Natural killer cell treated with Interleukin-12 subunit alpha and Interleukin-12 subunit beta and Interleukin-15 and Interleukin-18, amount 100 ng/mL, for 72 hours (primary cell): ENCODE data around the gene TRIM13. TPM values are rescaled to one million over a fixed set of nuclear protein-coding genes. Genes with fewer than 3 reads are reported as not detected.
"Not testable (repeated sequence)": the region's sequence is repeated elsewhere in the genome, so short reads cannot be mapped to it uniquely, and the experiment has no call there.

Experiments used
- ATAC-seq, 2 donors: fragments of 150-1000 bp; cut with Tn5 transposase in 1 of 2; sonication (Bioruptor Pico), chemical (Tn5 transposase) in 1 of 2; 2 replicates each; pipeline ENCODE4 v1.10.0; 2021
- DNase-seq: peaks from one replicate; pipeline ENCODE4 v3.0.0; 2022; ENCODE audit warnings: low spot score
- H3K27ac Mint-ChIP-seq, 2 donors: 1 replicate in 1 of 2; 2 replicates in 1 of 2; pipeline ENCODE4 v1.8.0; 2022; ENCODE audit warnings: mixed read lengths in 2 of 2, mild to moderate bottlenecking in 1 of 2, moderate library complexity in 1 of 2
- H3K27me3 Mint-ChIP-seq, 2 donors: 1 replicate in 1 of 2; 2 replicates in 1 of 2; pipeline ENCODE4 v1.8.0; 2022; ENCODE audit warnings: mixed read lengths in 2 of 2
- H3K36me3 Mint-ChIP-seq: one replicate; pipeline ENCODE4 v1.8.0; 2022; ENCODE audit warnings: mixed read lengths
- H3K4me1 Mint-ChIP-seq, 2 donors: 1 replicate in 1 of 2; 2 replicates in 1 of 2; pipeline ENCODE4 v1.8.0; 2022; ENCODE audit warnings: low read depth in 2 of 2, mixed read lengths in 2 of 2, mild to moderate bottlenecking in 1 of 2
- H3K4me3 Mint-ChIP-seq: one replicate; pipeline ENCODE4 v1.8.0; 2022; ENCODE audit warnings: mixed read lengths
- H3K9me3 Mint-ChIP-seq: 2 replicates; pipeline ENCODE4 v1.8.0; 2022; ENCODE audit warnings: mixed read lengths
- total RNA-seq, 2 donors: library from RNA; stranded (reverse); gene quantifications; one replicate each; pipeline ENCODE4 v1.2.3, GENCODE V29; 2022

The TRIM13 gene
- total RNA-seq, 2 donors from 2014 or later = 13.8 to 15.9 TPM

GRCh38 chr13:49980266-49980665 lies 16.6 kb upstream of the TRIM13 start:
- DNase-seq = no peak
- H3K36me3 Mint-ChIP-seq = no peaks in the 10 kb centered on the region
- no peaks in the 10 kb centered on the region for H3K27me3 Mint-ChIP-seq
- H3K27ac Mint-ChIP-seq = no peak overlapping the region
- no peaks in the 10 kb centered on the region for H3K9me3 Mint-ChIP-seq
- H3K4me1 Mint-ChIP-seq = peaks cover 5 to 6% of the 10 kb centered on the region in 2 donors
- ATAC-seq = no peak
- H3K4me3 Mint-ChIP-seq = no peak overlapping the region

DNA sequence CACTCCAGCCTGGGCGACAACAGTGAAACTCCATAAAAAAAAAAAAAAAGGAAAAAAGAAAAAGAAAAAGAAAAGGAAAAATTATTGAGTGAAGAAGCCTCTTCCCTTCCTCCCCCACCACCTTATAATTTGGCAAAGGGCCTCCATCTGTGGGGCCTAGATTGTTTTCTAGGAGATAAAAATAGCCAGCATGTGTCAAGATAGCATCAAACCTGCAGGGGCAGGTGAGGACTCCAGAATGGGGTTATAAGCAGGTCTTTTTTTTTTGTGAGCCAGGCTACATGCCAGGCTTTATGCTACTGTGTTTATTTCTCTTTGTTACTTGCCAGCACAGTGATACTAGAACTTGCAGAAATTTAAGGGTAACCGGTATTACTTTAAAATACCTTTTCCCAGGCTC lies 11.7 kb upstream of the TRIM13 start:
- ATAC-seq (no peak), DNase-seq (no peak)
- H3K27ac Mint-ChIP-seq = no peak overlapping the region
- H3K9me3 Mint-ChIP-seq = no peaks in the 10 kb centered on the region
- H3K36me3 Mint-ChIP-seq = no peaks in the 10 kb centered on the region
- no peaks in the 10 kb centered on the region for H3K4me1 Mint-ChIP-seq
- no peaks in the 10 kb centered on the region for H3K27me3 Mint-ChIP-seq
- no peak overlapping the region for H3K4me3 Mint-ChIP-seq

DNA sequence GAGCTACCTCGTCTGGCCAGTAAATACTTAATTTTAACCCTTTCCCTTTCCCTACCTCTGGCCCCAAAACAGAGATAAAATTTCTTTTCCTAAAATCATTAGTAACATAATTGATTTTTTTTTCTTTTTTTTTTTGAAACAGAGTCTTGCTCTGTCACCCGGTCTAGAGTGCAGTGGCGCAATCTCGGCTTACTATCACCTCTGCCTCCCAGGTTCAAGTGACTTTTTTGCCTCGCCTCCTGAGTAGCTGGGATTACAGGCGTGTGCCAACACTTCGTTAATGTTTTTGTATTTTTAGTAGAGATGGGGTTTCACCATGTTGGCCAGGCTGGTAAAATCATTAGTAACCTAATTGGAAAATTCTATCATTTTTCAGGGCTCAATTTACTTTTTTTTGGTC lies 10.4 kb upstream of the TRIM13 start:
- Mint-ChIP-seq H3K27ac (no peak overlapping the region), H3K36me3 (peaks cover under 1% of the 10 kb centered on the region), H3K27me3 (no peaks in the 10 kb centered on the region), H3K9me3 (no peaks in the 10 kb centered on the region), H3K4me3 (no peak overlapping the region), H3K4me1 (no peaks in the 10 kb centered on the region)
- no peak for DNase-seq
- ATAC-seq = no peak

GRCh38 chr13:49990612-49991011 lies 6.2 kb upstream of the TRIM13 start:
- H3K9me3 Mint-ChIP-seq, H3K27ac Mint-ChIP-seq, H3K4me3 Mint-ChIP-seq, H3K4me1 Mint-ChIP-seq, H3K36me3 Mint-ChIP-seq, DNase-seq, ATAC-seq, H3K27me3 Mint-ChIP-seq: not testable (repeated sequence)

DNA sequence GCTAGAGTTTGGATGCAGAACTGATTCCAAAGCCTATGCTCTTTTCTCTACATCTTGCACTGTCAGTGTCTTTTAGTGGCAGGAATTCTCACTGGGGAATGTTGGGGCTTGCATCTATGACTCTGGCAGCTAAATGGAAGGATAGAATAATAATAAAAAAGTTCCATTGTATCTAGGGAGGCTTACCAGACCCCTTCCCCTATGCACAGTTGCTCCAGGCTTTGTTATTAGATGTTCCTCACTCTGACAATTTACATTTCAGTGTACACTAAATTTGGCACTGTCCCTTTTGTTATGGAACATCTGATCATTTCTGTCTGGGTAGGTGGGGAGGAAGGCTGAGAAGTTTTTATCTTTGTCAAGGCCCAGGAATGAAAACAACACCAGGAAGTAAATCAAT lies 3.7 kb upstream of the TRIM13 start:
- ATAC-seq (no peak), DNase-seq (no peak)
- no peaks in the 10 kb centered on the region for H3K27me3 Mint-ChIP-seq
- no peaks in the 10 kb centered on the region for H3K9me3 Mint-ChIP-seq
- peaks cover 9% of the 10 kb centered on the region for H3K36me3 Mint-ChIP-seq
- H3K4me3 Mint-ChIP-seq = no peak overlapping the region
- H3K27ac Mint-ChIP-seq = peak overlapping the region in 1 of 2 donors; percentile 72
- H3K4me1 Mint-ChIP-seq = peaks cover 10 to 16% of the 10 kb centered on the region in 2 donors

DNA sequence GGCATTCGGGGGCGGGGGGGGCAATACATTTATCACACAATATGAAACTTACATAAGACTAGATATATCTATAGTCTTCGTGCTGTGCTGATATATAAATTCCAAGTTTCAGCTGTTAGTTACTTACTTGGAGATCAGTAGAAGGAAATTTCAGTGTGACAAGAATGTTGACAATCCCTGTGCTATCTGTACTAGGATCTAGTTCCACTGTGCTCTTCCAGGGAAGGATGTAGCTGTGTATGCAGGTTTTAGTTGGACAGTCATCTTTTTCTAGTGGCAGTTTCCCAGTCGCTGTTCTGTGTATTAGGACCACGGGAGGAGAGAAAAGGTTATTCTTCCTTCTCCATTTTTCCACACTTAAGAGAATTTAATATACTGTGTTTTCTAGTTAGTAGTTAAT lies 3.2 kb upstream of the TRIM13 start:
- ATAC-seq (no peak), DNase-seq (no peak)
- Mint-ChIP-seq H3K9me3 (no peaks in the 10 kb centered on the region), H3K27ac (no peak overlapping the region), H3K27me3 (no peaks in the 10 kb centered on the region), H3K4me3 (no peak overlapping the region), H3K36me3 (peaks cover 12% of the 10 kb centered on the region), H3K4me1 (peaks cover 16 to 20% of the 10 kb centered on the region in 2 donors)

- Mint-ChIP-seq H3K27ac (peak overlapping the region; percentile 50 to 75), H3K4me1 (peaks cover 24 to 30% of the 10 kb centered on the region in 2 donors), H3K27me3 (no peaks in the 10 kb centered on the region), H3K36me3 (peaks cover 18% of the 10 kb centered on the region), H3K9me3 (no peaks in the 10 kb centered on the region), H3K4me3 (peak overlapping the region; percentile 82)
- no peak for DNase-seq
- ATAC-seq = no peak
These were observed 1.2 kb upstream of the TRIM13 start for GRCh38 chr13:49995625-49996101.

DNA sequence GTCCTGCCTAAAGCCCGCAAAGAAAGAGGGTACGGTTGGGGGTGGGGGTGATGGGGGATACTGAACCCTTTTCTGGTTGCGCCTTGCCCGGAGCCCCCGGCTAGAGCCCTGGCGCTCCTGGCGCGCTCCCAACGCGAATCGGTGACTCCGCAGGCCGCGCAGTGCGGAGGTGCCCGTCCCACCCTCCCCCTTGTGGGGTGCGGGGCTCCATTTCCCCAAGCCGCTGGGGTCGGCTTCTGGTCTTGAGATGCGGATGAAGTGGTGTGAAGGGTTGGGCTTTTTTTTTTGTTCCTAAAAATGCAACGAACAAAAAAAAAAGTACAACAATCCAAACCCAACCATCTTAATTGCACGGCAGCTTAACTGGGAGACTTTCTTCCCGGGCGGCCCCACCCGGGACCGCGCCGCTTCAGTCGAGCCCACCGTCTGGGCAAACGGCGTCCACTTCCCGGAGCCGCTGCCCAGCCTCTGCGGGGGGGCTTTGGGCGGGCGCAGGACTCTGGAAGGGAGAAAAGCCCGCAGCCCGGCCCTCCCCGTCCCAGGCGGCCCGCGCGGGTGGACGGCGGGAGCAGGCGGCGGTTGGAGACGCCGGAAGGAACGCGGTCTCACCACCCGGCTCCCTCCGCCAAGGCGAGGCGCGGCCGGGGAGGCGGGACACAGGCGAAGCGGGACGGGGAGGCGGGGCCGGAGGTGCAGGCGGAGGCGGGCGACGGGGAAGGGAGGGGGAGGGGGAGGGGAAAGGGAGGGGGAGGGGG lies 504 bp upstream of the TRIM13 start:
- H3K9me3 Mint-ChIP-seq = no peaks in the 10 kb centered on the region
- peaks cover 24 to 30% of the 10 kb centered on the region in 2 donors for H3K4me1 Mint-ChIP-seq
- peak overlapping the region; percentile 50 to 77 for H3K27ac Mint-ChIP-seq
- H3K4me3 Mint-ChIP-seq = peak overlapping the region; percentile 82
- DNase-seq (peak; percentile 95), ATAC-seq (peak; percentile 87 to 88)
- no peaks in the 10 kb centered on the region for H3K27me3 Mint-ChIP-seq
- H3K36me3 Mint-ChIP-seq = peaks cover 18% of the 10 kb centered on the region

- Mint-ChIP-seq H3K4me1 (peaks cover 24 to 30% of the 10 kb centered on the region in 2 donors), H3K9me3 (no peaks in the 10 kb centered on the region)
These were observed 1.1 kb downstream of the TRIM13 start for GRCh38 chr13:49997955-49998354.

GRCh38 chr13:49998714-49999624 lies 2.1 kb downstream of the TRIM13 start:
- Mint-ChIP-seq H3K36me3 (peaks cover 12% of the 10 kb centered on the region), H3K9me3 (no peaks in the 10 kb centered on the region), H3K4me1 (peaks cover 24 to 30% of the 10 kb centered on the region in 2 donors), H3K4me3 (peak overlapping the region; percentile 91), H3K27me3 (no peaks in the 10 kb centered on the region), H3K27ac (peak overlapping the region; percentile 77 to 95)
- DNase-seq (no peak), ATAC-seq (no peak)

More at GRCh38 chr13:49997955-49998354, 1.1 kb downstream of the TRIM13 start:
- H3K27me3 Mint-ChIP-seq = no peaks in the 10 kb centered on the region
- H3K27ac Mint-ChIP-seq = peak overlapping the region; percentile 77 to 95
- ATAC-seq (no peak), DNase-seq (no peak)
- peaks cover 12% of the 10 kb centered on the region for H3K36me3 Mint-ChIP-seq
- peak overlapping the region; percentile 91 for H3K4me3 Mint-ChIP-seq

GRCh38 chr13:50001287-50001686 lies 4.4 kb downstream of the TRIM13 start:
- Mint-ChIP-seq H3K27me3 (no peaks in the 10 kb centered on the region), H3K27ac (no peak overlapping the region), H3K4me1 (peaks cover 25 to 31% of the 10 kb centered on the region in 2 donors), H3K4me3 (no peak overlapping the region), H3K9me3 (no peaks in the 10 kb centered on the region), H3K36me3 (peaks cover 15% of the 10 kb centered on the region)
- DNase-seq (no peak), ATAC-seq (no peak)

GRCh38 chr13:50006426-50007135 lies 9.7 kb downstream of the TRIM13 start:
- ATAC-seq (no peak), DNase-seq (no peak)
- H3K9me3 Mint-ChIP-seq = no peaks in the 10 kb centered on the region
- peaks cover 19% of the 10 kb centered on the region for H3K36me3 Mint-ChIP-seq
- H3K27ac Mint-ChIP-seq = no peak overlapping the region
- H3K4me1 Mint-ChIP-seq = peaks cover 7 to 20% of the 10 kb centered on the region in 2 donors
- H3K4me3 Mint-ChIP-seq = no peak overlapping the region
- no peaks in the 10 kb centered on the region for H3K27me3 Mint-ChIP-seq

GRCh38 chr13:50011461-50011860 lies 14.6 kb downstream of the TRIM13 start:
- H3K27me3 Mint-ChIP-seq = no peaks in the 10 kb centered on the region
- peak overlapping the region; percentile 18 to 57 for H3K27ac Mint-ChIP-seq
- H3K9me3 Mint-ChIP-seq = no peaks in the 10 kb centered on the region
- no peak for DNase-seq
- ATAC-seq = no peak
- peaks cover 31% of the 10 kb centered on the region for H3K36me3 Mint-ChIP-seq
- H3K4me1 Mint-ChIP-seq = peaks cover 7 to 18% of the 10 kb centered on the region in 2 donors
- no peak overlapping the region for H3K4me3 Mint-ChIP-seq
